NT2/D1 (cell line): Measurements from ENCODE around the gene SLC12A2.

ENCODE experiments used
- YY1 ChIP-seq: IDR thresholded peaks from 2 replicates; pipeline ENCODE4 v1.6.1; 2011; ENCODE audit not compliant: insufficient read length, insufficient read depth
- ZNF274 ChIP-seq: IDR thresholded peaks from 2 replicates; pipeline ENCODE4 v1.6.1; 2011; ENCODE audit warnings: mild to moderate bottlenecking, low read depth, low read length

GRCh38 chr5:128109766-128110165 lies 26.2 kb downstream of the SLC12A2 start:
- no peak for TF ChIP-seq ZNF274
- no peak for TF ChIP-seq YY1
